NCI-H146 treated with DMSO at 0.1 percent for 48 hours (cell line): ENCODE results near the gene CNTN2.

ENCODE experiments used
- DNase-seq: peaks from one replicate; lab custom pipeline; 2025; ENCODE audit not compliant: unreplicated experiment; lab: John Stamatoyannopoulos, UW

The CNTN2 gene

GRCh38 chr1:205042911-205043806 lies at the start of gene CNTN2:
Gene CNTN2, plus strand, starts transcription at chr1:205043212. Its CDS starts 9,974 bp downstream, at chr1:205053186.
- DNase-seq: peak; percentile 58

GRCh38 chr1:204994086-204994862 lies 48.7 kb upstream of the CNTN2 start:
- no peak for DNase-seq

GRCh38 chr1:204996981-204997380 lies 46.0 kb upstream of the CNTN2 start:
- DNase-seq: no peak

- DNase-seq: no peak
Measured at GRCh38 chr1:204997591-204998355, 45.2 kb upstream of the CNTN2 start.

GRCh38 chr1:205001162-205001561 lies 41.9 kb upstream of the CNTN2 start:
- DNase-seq: no peak

DNA sequence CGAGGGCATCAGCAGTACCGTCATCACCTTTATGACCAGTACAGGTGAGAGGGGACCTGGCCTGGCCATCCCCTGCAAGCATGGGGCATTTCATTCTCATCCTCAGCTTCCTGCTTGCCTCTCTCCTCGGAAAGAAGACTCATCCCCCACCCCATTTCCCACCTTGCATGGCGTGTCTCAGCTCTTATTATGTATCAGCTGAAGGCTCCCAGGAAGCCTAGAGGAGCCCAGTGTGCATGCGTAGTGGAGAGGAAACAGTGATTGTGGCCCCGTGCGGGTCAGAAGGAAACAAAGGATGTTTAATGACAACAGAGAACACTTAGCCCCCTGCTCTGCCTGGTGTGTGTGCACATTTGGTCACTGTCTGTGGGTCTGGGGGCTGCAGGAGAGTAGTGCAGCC lies 40.3 kb upstream of the CNTN2 start:
- no peak for DNase-seq

- DNase-seq: peak; percentile 84
Measured at GRCh38 chr1:205003358-205004131, 39.5 kb upstream of the CNTN2 start.

GRCh38 chr1:205004351-205004750 lies 38.7 kb upstream of the CNTN2 start:
- DNase-seq: no peak

GRCh38 chr1:205008896-205009295 lies 34.1 kb upstream of the CNTN2 start:
- DNase-seq: no peak

DNA sequence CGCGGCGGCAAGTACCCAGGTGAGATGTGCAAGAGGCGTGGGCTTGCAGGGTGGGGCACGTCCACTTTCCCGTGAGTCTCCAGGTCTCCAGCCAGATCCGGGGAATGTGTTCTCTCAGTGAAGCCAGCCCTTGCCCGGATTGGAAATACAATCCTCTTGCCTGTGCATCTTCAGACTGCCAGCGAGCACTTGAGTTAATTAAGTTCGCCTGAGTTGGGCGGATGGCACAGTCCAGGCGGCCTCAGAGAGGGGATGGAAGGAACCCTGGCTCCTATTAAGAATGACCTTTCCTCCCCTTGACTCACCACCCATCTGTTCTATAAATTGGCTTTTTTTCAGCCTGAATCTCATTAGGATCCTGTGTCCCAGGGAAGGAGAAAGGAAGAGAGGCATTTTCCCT lies 33.3 kb upstream of the CNTN2 start:
- DNase-seq: no peak

GRCh38 chr1:205012391-205013140 lies 30.4 kb upstream of the CNTN2 start:
- no peak for DNase-seq

GRCh38 chr1:205013683-205014367 lies 29.2 kb upstream of the CNTN2 start:
- no peak for DNase-seq

DNA sequence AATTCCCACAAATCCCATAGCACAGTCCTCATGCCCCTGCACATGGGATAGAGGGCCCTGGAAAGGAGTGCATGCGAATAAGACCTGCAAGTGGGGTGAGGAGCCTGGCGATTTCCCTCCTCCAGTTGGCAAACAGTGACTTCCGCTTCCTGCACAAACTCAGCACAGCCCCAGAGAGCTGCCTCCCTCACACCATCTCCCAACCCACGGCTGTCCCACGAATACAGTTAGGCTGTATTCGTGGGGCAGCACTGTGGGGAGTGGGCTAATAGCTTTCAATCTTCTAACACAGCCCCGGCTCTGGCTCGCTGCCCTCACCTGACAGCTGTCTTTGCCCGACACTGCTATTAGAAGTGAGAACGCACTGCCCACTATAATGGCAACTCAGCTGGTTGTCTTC lies 28.2 kb upstream of the CNTN2 start:
- no peak for DNase-seq

DNA sequence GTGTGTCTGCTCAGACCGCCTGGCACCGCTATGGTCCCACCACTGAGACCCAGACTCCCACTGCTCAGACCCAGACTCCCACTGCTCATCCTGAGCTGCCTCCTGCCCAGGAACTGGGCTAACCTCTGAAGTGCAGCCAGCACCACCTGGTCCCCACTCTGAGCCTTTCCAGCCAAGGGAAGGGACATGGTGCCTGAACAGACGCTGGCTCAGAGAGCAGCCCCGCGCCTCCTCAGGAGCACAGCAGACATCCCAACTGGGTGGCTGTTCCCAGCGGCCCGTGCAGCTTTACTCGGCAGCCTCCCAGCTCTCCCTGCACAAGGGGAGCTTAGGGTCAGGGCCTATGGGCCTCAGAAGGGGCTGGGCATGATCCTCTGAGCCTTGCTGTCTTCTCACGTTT lies 27.8 kb upstream of the CNTN2 start:
- DNase-seq: no peak

DNA sequence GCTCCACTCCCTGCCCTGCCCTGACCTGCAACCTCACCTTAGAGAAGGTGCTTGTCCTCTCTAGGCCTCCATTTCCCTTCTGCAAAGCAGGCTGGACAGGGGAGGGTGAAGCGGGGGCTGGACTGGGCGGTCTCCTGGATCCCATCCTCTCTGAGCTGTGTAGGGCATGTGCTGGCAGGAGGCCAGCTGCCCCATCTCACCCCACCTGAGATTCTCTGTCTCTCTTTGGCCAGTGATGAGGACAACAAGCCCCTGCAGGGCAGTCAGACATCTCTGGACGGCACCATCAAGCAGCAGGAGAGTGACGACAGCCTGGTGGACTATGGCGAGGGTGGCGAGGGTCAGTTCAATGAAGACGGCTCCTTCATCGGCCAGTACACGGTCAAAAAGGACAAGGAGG lies 26.9 kb upstream of the CNTN2 start:
- no peak for DNase-seq

GRCh38 chr1:205016584-205016983 lies 26.4 kb upstream of the CNTN2 start:
- no peak for DNase-seq

- DNase-seq: no peak
Measured at GRCh38 chr1:205017001-205017400, 26.0 kb upstream of the CNTN2 start.

- DNase-seq: no peak
Measured at GRCh38 chr1:205017766-205018165, 25.2 kb upstream of the CNTN2 start.

GRCh38 chr1:205018381-205018780 lies 24.6 kb upstream of the CNTN2 start:
- no peak for DNase-seq
